C1 segment of cervical spinal cord (tissue), 14 donors: ENCODE data around the gene SARM1.

Source experiments
- DNase-seq, 14 donors: peaks; one replicate each; lab custom pipeline; 2025; lab: John Stamatoyannopoulos, UW

SARM1 gene

GRCh38 chr17:28395426-28395825 is 23.9 kb downstream of the SARM1 start:
- no peak for DNase-seq

- DNase-seq, result no peak
Measured at GRCh38 chr17:28395968-28396367, 24.5 kb downstream of the SARM1 start.

- no peak for DNase-seq
Measured at GRCh38 chr17:28396635-28397239, 25.2 kb downstream of the SARM1 start.

GRCh38 chr17:28397275-28397674 is 25.8 kb downstream of the SARM1 start:
- no peak for DNase-seq

GRCh38 chr17:28397687-28398279 is 26.3 kb downstream of the SARM1 start:
- no peak for DNase-seq

- no peak for DNase-seq
Measured at GRCh38 chr17:28398280-28398981, 26.9 kb downstream of the SARM1 start.

GRCh38 chr17:28399808-28400207 is 28.3 kb downstream of the SARM1 start:
- DNase-seq, result no peak

- DNase-seq, result no peak
Measured at GRCh38 chr17:28402224-28402630, 30.7 kb downstream of the SARM1 start.

- no peak for DNase-seq
Measured at GRCh38 chr17:28402844-28403243, 31.4 kb downstream of the SARM1 start.

GRCh38 chr17:28404007-28404406 is 32.5 kb downstream of the SARM1 start:
- DNase-seq, result no peak

- DNase-seq, result no peak
Measured at GRCh38 chr17:28404461-28404811, 32.9 kb downstream of the SARM1 start.

GRCh38 chr17:28404812-28405570 is 33.5 kb downstream of the SARM1 start:
- peak in 5 of 14 donors; percentile 24 to 59 (median 50) for DNase-seq

GRCh38 chr17:28405632-28406472 is 34.4 kb downstream of the SARM1 start, which contains the start of gene SLC46A1:
Gene SLC46A1 (minus strand): TSS chr17:28406212. CDS start chr17:28406114, 98 bp downstream.
- DNase-seq, result peak in 12 of 14 donors; percentile 18 to 76 (median 48)

- no peak for DNase-seq
Measured at GRCh38 chr17:28406473-28406814, 35.0 kb downstream of the SARM1 start.

GRCh38 chr17:28407130-28407973 is 35.9 kb downstream of the SARM1 start:
- no peak for DNase-seq

- no peak for DNase-seq
Measured at GRCh38 chr17:28407974-28408306, 36.4 kb downstream of the SARM1 start.

- no peak for DNase-seq
Measured at GRCh38 chr17:28412099-28412498, 40.6 kb downstream of the SARM1 start.

- DNase-seq, result no peak
Measured at GRCh38 chr17:28413804-28414203, 42.3 kb downstream of the SARM1 start.

- no peak for DNase-seq
Measured at GRCh38 chr17:28415886-28416285, 44.4 kb downstream of the SARM1 start.

GRCh38 chr17:28416703-28417311 is 45.3 kb downstream of the SARM1 start:
- peak in 3 of 14 donors; percentile 8 to 24 (median 10) for DNase-seq
